ENCODE data around the gene SCARF2. TPM values are rescaled to one million over a fixed set of nuclear protein-coding genes. Genes with fewer than 3 reads are reported as not detected.

The SCARF2 gene
- total and polyA plus RNA-seq, 2 of the 8 experiments (the other 6 are each of a cell fraction or from before 2014, with no cell fraction given): 4.2 to 9.8 TPM

DNA sequence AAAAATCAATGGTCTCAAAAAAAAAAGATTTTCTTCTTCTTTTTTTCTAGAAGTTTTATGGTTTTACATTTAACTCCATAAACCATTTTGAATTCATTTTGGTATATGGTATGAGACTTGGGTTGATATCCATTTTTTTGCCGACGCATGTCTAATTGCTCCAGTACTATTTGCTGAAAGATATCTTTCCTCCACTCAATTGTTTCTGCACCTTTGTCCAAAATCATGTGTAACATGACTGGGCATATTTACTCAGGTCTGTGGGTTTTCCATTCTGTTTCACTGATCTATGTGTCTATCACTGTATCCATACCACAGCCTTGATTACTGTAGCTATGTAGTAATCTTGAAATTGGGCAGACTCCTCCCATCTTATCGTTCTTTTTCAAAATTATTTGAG lies 15.6 kb upstream of the SCARF2 start (continued):
- TF ChIP-seq RXRA (IDR thresholded peaks at IDR 0.05; ENCODE audit: insufficient read depth, low read depth, low read length) (no peak), SAP30 (IDR thresholded peaks at IDR 0.05; ENCODE audit: insufficient read depth, insufficient replicate concordance, low read length) (no peak), HDAC2 (IDR thresholded peaks at IDR 0.05; ENCODE audit: borderline replicate concordance in 1 of 2, low read depth in 2 of 2, low read length in 2 of 2) (no peak), GTF2F1 (IDR thresholded peaks at IDR 0.05; ENCODE audit: borderline replicate concordance, low read depth, low read length) (no peak), SIRT6 (IDR thresholded peaks at IDR 0.05; ENCODE audit: low read length) (no peak), POU5F1 (IDR thresholded peaks at IDR 0.05; ENCODE audit: low read depth, low read length) (no peak)
- TF ChIP-seq, protein P1, sequence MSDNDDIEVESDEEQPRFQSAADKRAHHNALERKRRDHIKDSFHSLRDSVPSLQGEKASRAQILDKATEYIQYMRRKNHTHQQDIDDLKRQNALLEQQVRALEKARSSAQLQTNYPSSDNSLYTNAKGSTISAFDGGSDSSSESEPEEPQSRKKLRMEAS (IDR thresholded peaks at IDR 0.05): no peak
